Inferior parietal cortex (tissue), 1 donor: Measurements from ENCODE around the gene EML2.
A peak's percentile ranks its signal among the peaks of the same experiment; 100 is the strongest.
"Not testable (repeated sequence)": the region's sequence is repeated elsewhere in the genome, so short reads cannot be mapped to it uniquely, and the experiment has no call there.

Source experiments
- DNase-seq: peaks from one replicate; pipeline ENCODE4 v3.0.0-alpha.2; 2016; ENCODE audit errors: extremely low spot score

Gene EML2

GRCh38 chr19:45653634-45654033, 14.4 kb upstream of the EML2 start:
- no peak for DNase-seq

DNA sequence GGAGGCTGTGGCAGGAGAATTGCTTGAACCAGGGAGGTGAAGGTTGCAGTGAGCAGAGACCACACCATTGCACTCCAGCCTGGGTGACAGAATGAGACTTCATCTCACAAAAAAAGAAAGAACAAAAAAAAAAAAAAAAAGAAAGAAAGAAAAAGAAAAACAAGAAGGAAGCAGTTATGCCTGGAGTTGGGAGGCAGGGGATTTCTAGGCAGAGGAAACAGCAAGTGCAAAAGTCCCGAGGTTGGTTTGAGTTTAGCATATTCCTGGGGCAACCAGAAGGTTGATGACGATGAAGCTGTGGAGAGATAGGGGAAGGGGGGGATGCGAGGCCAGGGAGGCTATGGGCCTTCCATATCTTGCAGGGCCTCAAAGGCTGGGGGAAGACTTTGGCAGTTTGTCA, 11.5 kb upstream of the EML2 start:
- DNase-seq: no peak

DNA sequence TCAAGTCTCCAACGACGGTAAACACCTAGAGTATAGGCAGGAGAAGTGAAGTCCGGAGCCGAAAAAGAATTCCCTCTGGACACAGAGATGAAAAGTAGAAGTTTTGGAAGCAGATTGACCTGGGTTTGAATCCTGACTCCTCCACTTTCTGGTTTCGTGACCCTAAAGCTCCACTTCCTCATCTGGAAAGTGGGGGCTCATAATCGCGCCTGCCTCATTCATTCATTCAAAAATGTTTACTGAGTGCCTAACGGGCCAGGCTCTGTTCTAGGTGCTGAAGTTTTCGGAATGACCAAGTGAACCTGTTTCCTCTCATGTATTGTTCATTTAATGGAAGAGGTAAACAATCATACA, 7.1 kb upstream of the EML2 start:
- no peak for DNase-seq

DNA sequence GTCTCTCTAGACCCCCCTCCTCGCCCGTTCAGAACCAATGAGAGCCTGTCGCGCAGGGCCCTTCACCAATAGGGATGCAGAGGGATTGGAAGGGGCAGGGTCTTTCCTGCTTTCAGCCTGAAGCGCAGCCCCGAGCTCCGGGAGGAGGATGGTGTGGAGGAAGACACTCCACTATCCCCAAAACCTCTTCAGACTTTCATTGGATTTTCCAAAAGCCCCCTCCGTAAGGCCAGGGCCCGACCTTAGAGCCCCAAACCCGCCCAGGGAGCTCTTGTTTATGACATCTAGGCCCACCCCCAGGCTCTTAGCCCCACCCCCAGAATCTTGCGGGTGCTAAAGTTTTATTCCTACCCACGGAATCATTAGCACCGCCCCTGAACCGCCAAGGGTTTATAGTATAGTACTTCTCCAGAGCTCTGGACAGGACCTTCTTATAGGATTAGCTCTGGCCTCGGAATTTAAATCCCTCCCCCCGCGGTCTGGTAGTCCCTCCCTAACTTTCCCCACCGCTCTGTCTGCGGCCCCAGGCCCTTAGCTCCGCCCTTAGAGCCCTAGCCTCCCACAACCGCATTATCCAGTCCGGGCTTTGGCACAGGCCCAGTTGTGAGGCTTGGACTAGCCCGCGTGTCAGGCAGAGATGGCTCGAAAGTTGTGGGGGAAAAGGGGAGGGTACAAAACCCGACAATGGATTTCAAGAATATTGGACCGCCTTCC, 6.6 kb upstream of the EML2 start:
- DNase-seq: peak; percentile 98

DNA sequence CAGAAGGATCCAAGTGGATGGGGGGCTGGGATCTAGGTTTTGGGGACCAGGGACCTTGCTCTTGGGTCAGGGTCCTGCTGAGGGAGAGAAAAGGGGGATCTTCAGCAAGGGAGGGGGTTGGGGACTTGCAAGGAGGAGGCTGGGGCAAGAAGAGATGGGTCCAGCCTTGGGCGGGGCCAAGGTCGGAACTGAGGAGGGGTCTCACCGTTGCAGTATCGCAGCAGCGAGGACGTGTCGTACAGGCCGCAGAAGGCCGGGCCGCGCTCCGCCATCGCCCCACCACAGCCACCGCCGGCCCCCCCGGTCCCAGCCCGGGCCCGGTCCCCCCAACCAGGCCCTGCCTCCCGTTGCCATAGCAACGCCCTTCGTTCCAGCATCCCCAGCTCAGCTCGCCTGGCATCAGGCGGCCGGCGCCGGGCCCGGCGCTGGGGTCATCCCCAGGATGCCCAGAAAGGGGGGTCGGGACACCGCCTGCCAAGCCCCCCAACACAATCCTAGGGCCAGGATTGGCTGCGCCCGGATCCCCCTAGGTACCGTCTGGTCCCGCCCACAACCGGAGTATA, 6.0 kb upstream of the EML2 start:
- no peak for DNase-seq

- peak; percentile 64 for DNase-seq
These were observed 5.0 kb upstream of the EML2 start for GRCh38 chr19:45643927-45644771.

GRCh38 chr19:45643024-45643926, 4.1 kb upstream of the EML2 start:
- peak; percentile 90 for DNase-seq

GRCh38 chr19:45641274-45642105, 2.3 kb upstream of the EML2 start:
- DNase-seq: peak; percentile 49

DNA sequence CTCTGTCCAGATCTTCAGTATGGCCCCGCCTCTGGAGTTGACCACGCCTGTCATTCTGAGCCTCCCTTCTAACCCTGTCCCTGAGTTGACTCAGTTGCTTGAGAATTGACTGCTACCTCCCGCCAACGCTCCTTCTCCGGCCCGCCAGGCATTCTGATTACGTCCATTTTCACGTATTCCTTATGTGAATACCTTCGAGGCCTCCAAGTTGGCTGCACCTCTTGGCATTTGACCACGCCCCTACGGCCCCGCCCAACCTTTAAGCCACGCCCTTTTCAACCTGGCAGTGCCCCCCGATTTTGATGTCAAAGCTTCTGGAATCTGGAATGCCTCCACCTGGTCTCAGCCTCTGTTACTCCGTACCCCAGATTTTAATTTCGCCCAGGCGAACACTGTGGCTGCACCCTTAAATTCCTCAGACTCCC, 1.7 kb upstream of the EML2 start:
- DNase-seq: no peak

- DNase-seq: no peak
These were observed 1.1 kb downstream of the EML2 start for GRCh38 chr19:45637890-45638667.

DNA sequence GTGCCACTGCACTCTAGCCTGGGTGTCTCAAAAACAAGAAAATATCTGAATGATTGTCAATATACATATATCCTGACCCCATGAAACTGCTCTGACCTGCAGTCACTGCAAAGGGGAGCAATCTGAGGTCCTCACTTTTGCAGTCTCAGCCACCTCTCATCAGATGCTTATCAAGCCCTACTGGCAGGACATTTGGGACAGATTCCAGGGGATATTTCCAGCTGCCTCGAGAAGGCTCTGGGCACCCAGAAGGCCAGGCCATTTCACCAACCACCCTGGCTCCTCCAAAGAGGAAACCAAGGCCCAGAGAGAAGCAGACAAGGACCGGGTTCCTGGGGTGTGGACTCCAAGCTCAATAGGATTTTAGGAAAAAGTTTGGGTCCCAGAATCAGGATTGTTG, 2.3 kb downstream of the EML2 start:
- DNase-seq: no peak

DNA sequence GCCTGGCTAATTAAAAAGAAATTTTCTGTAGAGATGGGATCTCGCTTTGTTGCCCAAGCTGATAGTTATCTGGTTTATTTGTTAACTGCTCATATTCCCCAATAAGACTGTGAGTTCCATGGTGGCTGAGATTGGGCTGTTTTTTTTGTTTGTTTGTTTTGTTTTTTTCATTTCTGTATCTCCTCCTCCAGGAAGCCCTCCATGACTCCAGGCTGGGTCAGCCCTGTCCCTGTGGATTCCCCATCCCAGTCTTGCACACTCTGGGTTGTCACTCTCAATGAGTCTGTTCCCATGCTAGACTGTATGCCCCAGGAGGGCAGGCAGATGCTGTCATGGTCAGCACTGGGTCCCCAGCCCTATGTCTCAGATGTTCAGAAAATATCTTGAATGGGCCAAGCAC, 2.9 kb downstream of the EML2 start:
- no peak for DNase-seq

DNA sequence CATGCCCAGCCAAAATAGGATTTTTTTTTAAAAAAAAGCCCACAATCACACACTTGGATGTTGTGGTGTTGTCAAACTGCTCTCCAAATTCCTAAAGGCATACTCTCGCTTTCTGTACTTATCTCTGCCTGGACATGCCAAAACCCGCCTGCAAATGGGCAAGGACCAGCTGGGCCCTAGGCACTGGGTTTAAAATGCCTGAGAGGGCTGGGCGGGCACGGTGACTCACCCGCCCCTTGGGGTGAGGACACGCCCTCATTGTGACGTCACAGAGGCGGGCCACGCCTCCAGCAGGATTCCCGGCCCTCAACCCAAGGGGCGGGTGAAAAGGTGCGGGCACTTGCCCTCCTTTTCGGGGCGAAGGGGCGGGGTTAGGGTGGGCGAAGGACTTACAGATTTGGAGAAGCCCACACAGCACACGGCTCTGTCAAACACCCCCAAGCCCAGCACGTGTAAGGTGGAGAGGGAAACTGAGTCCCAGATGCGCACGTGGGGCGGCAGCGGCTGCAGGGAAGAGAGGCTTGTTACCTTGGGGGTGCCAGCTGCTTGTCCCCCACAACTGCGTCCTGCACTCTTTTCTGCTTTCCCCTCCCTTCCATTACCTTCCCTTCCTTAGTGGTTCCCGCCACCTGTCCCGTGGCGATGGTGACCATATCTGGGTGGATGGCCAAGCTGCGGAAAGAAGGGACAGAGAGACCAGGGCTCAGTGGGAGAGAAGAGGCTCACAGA, 6.6 kb downstream of the EML2 start:
- no peak for DNase-seq

GRCh38 chr19:45630463-45630862, 8.7 kb downstream of the EML2 start:
- DNase-seq: no peak

DNA sequence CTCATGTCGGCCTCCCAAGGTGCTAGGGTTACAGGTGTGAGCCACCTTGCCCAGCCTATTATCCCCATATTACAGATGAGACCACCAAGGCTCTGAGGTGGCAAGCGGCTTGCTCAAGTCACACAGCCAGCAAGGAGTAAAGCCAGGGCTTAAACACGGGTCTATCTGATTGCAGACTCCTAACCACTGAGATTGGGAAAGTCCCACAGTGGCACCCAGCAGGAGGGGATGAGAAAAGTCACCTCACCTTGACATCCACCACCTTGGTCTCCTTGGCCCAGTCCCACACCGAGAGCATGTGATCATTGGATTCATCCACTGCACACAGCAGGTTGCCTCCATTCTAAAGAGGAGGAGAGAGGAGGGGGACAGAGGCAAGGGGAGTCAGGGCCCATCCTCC, 9.5 kb downstream of the EML2 start:
- DNase-seq: no peak

GRCh38 chr19:45628219-45628618, 11.0 kb downstream of the EML2 start:
- DNase-seq: not testable (repeated sequence)

DNA sequence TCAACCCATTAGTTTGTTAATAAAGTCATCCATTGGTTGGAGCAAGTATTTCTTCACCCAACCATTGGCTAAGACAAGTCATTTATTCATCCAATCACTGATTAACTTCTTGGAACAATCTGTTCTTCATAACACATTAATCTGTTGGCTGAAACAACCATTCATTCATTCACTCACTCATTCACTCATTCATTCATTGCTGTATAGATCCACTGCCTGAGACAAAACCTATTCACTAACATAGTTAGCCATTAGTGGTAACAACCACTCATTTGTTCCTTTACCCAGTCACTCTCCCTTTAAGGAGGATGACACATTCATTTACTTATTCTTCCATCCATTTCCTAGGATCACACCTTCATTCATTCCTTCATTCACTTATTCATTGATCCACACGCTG, 15.2 kb downstream of the EML2 start:
- no peak for DNase-seq

- no peak for DNase-seq
These were observed 17.2 kb downstream of the EML2 start for GRCh38 chr19:45621976-45622503.

- no peak for DNase-seq
These were observed 17.8 kb downstream of the EML2 start for GRCh38 chr19:45621389-45621788.
